B cell (primary cell): ENCODE data around the gene RPL39L. TPM values are rescaled to one million over a fixed set of nuclear protein-coding genes. Genes with fewer than 3 reads are reported as not detected.

Source experiments
- ATAC-seq: fragments of 200-7000 bp; cut with Tn5 transposase; one replicate; pipeline ENCODE4 v1.10.0; 2021; ENCODE audit warnings: low read depth, mild to moderate bottlenecking, moderate number of reproducible peaks, moderate library complexity
- CTCF ChIA-PET: fragments of 350-600 bp; sonication (Branson Sonifier 250); formaldehyde crosslinking; loops from one replicate; lab custom pipeline; 2021; ENCODE audit warnings: antibody characterized with exemption, inconsistent platforms; lab: Charles Lee
- POLR2A ChIA-PET: fragments of 350-600 bp; sonication (Branson Sonifier 250); formaldehyde crosslinking; loops from one replicate; lab custom pipeline; 2021; ENCODE audit warnings: antibody characterized with exemption; lab: Charles Lee
- DNase-seq: peaks from one replicate; pipeline ENCODE4 v3.0.0; 2013
- H2AFZ ChIP-seq: 2 replicates; pipeline ENCODE4 v1.6.1; 2012; ENCODE audit warnings: mild to moderate bottlenecking, low read depth, low read length; ENCODE audit not compliant: insufficient read depth, poor library complexity, severe bottlenecking
- H3K27ac ChIP-seq, 2 donors: 1 replicate in 1 of 2; 2 replicates in 1 of 2; pipeline ENCODE4 v1.5.1; 2012 to 2013; ENCODE audit warnings: low read length in 2 of 2, mild to moderate bottlenecking in 2 of 2, moderate library complexity in 1 of 2
- H3K27me3 ChIP-seq, 4 experiments: fragments of 200-600 bp in 1 of 4; sonication (generic) in 1 of 4; replicated peaks in 1 of 4; 1 replicate in 2 of 4; 2 replicates in 2 of 4; pipeline versions ENCODE4 v1.6.1 to v1.7.0; 2013 to 2016; ENCODE audit warnings: low read length in 3 of 4, mild to moderate bottlenecking in 2 of 4, mixed read lengths in 1 of 4, moderate library complexity in 1 of 4; ENCODE audit not compliant: insufficient read depth in 4 of 4, control insufficient read depth in 3 of 4; ENCODE audit errors: control extremely low read depth in 1 of 4
- H3K36me3 ChIP-seq, 2 experiments: replicated peaks in 1 of 2; 1 replicate in 1 of 2; 2 replicates in 1 of 2; pipeline versions ENCODE4 v1.6.1 to v1.7.1; 2013; ENCODE audit warnings: low read length in 1 of 2; ENCODE audit not compliant: insufficient read depth in 2 of 2, control insufficient read depth in 1 of 2; ENCODE audit errors: control extremely low read depth in 1 of 2, extremely low read depth in 1 of 2
- H3K4me1 ChIP-seq, 2 donors: fragments of 200-600 bp in 1 of 2; sonication (generic) in 1 of 2; 1 replicate in 1 of 2; 2 replicates in 1 of 2; pipeline versions ENCODE4 v1.5.1 to v1.6.1; 2013 to 2017; ENCODE audit warnings: low read length in 2 of 2; ENCODE audit not compliant: control insufficient read depth in 2 of 2, insufficient read depth in 2 of 2
- H3K4me2 ChIP-seq: replicated peaks from 2 replicates; pipeline ENCODE3; 2012; ENCODE audit warnings: mild to moderate bottlenecking, low read depth, low read length; ENCODE audit not compliant: poor library complexity, severe bottlenecking
- H3K4me3 ChIP-seq, 5 experiments: fragments of 200-600 bp in 1 of 5; sonication (generic) in 1 of 5; 1 replicate in 3 of 5; 2 replicates in 2 of 5; pipeline versions ENCODE4 v1.5.1 to v1.7.0; 2011 to 2016; ENCODE audit warnings: low read length in 4 of 5, mild to moderate bottlenecking in 4 of 5, low read depth in 2 of 5, control low read depth in 1 of 5, moderate library complexity in 1 of 5; ENCODE audit not compliant: insufficient read depth in 1 of 5; ENCODE audit errors: control extremely low read depth in 1 of 5, extremely low read depth in 1 of 5
- H3K79me2 ChIP-seq: fragments of 200-600 bp; sonication (generic); one replicate; pipeline ENCODE4 v1.6.0; 2016; ENCODE audit warnings: low read length; ENCODE audit not compliant: control insufficient read depth, insufficient read depth
- H3K9ac ChIP-seq: fragments of 200-600 bp; sonication (generic); 2 replicates; pipeline ENCODE4 v1.6.1; 2017; ENCODE audit warnings: mild to moderate bottlenecking, low read length, moderate library complexity
- H3K9me3 ChIP-seq, 3 donors: one replicate each; pipeline versions ENCODE4 v1.6.1 to v1.7.1; 2013; ENCODE audit warnings: low read length in 2 of 3; ENCODE audit not compliant: control insufficient read depth in 2 of 3, insufficient read depth in 1 of 3; ENCODE audit errors: control extremely low read depth in 1 of 3
- H4K20me1 ChIP-seq: 2 replicates; pipeline ENCODE4 v1.6.0; 2012; ENCODE audit warnings: mild to moderate bottlenecking, low read length; ENCODE audit not compliant: insufficient read depth, control insufficient read depth, poor library complexity, severe bottlenecking
- H3K27ac Mint-ChIP-seq: one replicate; pipeline ENCODE4 v1.8.0; 2021; ENCODE audit warnings: mixed read lengths
- H3K27me3 Mint-ChIP-seq: one replicate; pipeline ENCODE4 v1.8.0; 2021; ENCODE audit warnings: mixed read lengths
- H3K4me1 Mint-ChIP-seq: one replicate; pipeline ENCODE4 v1.8.0; 2021; ENCODE audit warnings: mixed read lengths
- H3K4me3 Mint-ChIP-seq: one replicate; pipeline ENCODE4 v1.8.0; 2021; ENCODE audit warnings: mixed read lengths
- H3K9me3 Mint-ChIP-seq: one replicate; pipeline ENCODE4 v1.8.0; 2022; ENCODE audit warnings: mixed read lengths; ENCODE audit not compliant: insufficient read depth
- CTCF ChIP-seq: fragments of 200-600 bp; IDR thresholded peaks from one replicate; pipeline ENCODE4 v1.8.0; 2022; ENCODE audit warnings: antibody characterized with exemption, mild to moderate bottlenecking
- EZH2 ChIP-seq: IDR thresholded peaks from 2 replicates; pipeline ENCODE4 v1.6.1; 2012; ENCODE audit warnings: borderline replicate concordance, low read depth, mild to moderate bottlenecking, moderate library complexity, low read length; ENCODE audit not compliant: insufficient read depth, poor library complexity, severe bottlenecking
- WGBS: methylation state at CpG from one replicate; pipeline ENCODE4 v1.1.5; 2013; ENCODE audit warnings: missing lambda C conversion rate; ENCODE audit not compliant: insufficient coverage; 5-methylcytosine and 5-hydroxymethylcytosine counted together
- intact Hi-C: fragments of 100-400 bp; cut with micrococcal nuclease; formaldehyde crosslinking; loops from one replicate; pipeline ENCODE4 v1.10.0; 2022
- polyA plus RNA-seq: library from polyadenylated mRNA; depleted of rRNA; stranded (reverse); fragments of >200 nt; gene quantifications from 2 replicates; pipeline ENCODE4 v1.2.3, GENCODE V29; 2012
- total RNA-seq, 2 donors: library from RNA; stranded (reverse); fragments of 120-200 nt in 1 of 2; gene quantifications; 1 replicate in 1 of 2; 2 replicates in 1 of 2; pipeline versions ENCODE4 v1.2.3 to v1.2.4, GENCODE V29; 2013 to 2022

RPL39L gene
- total and polyA plus RNA-seq, 2 donors (not counting 1 experiment from before 2014, with no cell fraction given), result 3.1 to 4.5 TPM

DNA sequence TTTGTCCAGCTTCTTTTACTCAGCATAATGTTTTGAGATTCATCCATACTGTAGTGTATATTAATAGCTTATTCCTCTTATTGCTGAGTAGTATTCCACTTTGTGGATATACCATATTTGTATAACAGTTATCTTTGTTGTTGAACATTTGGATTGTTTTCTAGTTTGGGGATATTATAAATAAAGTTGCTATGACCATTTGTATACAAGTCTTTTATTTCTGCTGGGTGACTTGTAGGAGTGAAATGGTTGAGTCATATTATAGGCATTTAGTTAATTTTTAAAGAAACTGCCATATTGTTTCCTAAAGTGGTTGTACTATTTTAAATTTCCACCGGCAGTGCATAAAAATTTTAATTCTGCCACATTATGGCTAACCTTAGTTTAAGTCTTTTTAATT is 53.4 kb downstream of the RPL39L start:
- intact Hi-C loops, result no loop called here
- Histone ChIP-seq H3K4me2 (no peak overlapping the region), H3K27me3 (no peaks in the 10 kb centered on the region), H3K79me2 (no peaks in the 10 kb centered on the region), H2AFZ (no peak overlapping the region), H4K20me1 (no peaks in the 10 kb centered on the region), H3K9me3 (peaks cover 10 to 27% (median 16%) of the 10 kb centered on the region in 3 donors), H3K9ac (no peak overlapping the region), H3K4me3 (no peak overlapping the region), H3K4me1 (peaks cover 0 to 3% of the 10 kb centered on the region in 2 donors), H3K36me3 (no peaks in the 10 kb centered on the region), H3K27ac (no peak overlapping the region)
- WGBS, result no CpG with 5 or more reads among the region's 1 CpG
- Mint-ChIP-seq H3K27me3 (no peaks in the 10 kb centered on the region), H3K4me1 (peaks cover 12% of the 10 kb centered on the region), H3K9me3 (peaks cover 11% of the 10 kb centered on the region), H3K27ac (no peak overlapping the region), H3K4me3 (no peak overlapping the region)
- no peak for ATAC-seq
- DNase-seq, result no peak
- TF ChIP-seq EZH2, result no peak
- TF ChIP-seq CTCF, result no peak
- ChIA-PET CTCF (interaction anchor here (2.8 kb wide), 1 partner anchor 236 kb away, joined by 14 read pairs; no protein-coding TSS in a partner anchor), POLR2A (interaction anchor here (0.6 to 0.7 kb wide), 2 partner anchors 8 to 60 kb away, joined by 5 read pairs; no protein-coding TSS in a partner anchor)

- WGBS, result 100% methylated on average over 1 of the region's 5 CpGs
- Histone ChIP-seq H3K79me2 (no peaks in the 10 kb centered on the region), H3K4me1 (peaks cover 0 to 3% of the 10 kb centered on the region in 2 donors), H2AFZ (no peak overlapping the region), H3K27ac (no peak overlapping the region), H3K9ac (no peak overlapping the region), H3K36me3 (no peaks in the 10 kb centered on the region), H3K4me2 (no peak overlapping the region), H3K4me3 (no peak overlapping the region), H3K9me3 (peaks cover 9 to 27% (median 14%) of the 10 kb centered on the region in 3 donors), H3K27me3 (no peaks in the 10 kb centered on the region), H4K20me1 (no peaks in the 10 kb centered on the region)
- TF ChIP-seq EZH2, result no peak
- no peak for TF ChIP-seq CTCF
- peaks cover 11% of the 10 kb centered on the region for H3K9me3 Mint-ChIP-seq
- intact Hi-C loops, result no loop called here
- no peak overlapping the region for H3K27ac Mint-ChIP-seq
- peaks cover 12% of the 10 kb centered on the region for H3K4me1 Mint-ChIP-seq
- POLR2A ChIA-PET, result interaction anchor here (0.6 to 0.7 kb wide), 2 partner anchors 8 to 59 kb away, joined by 5 read pairs; no protein-coding TSS in a partner anchor
- DNase-seq, result no peak
- H3K4me3 Mint-ChIP-seq, result no peak overlapping the region
- ATAC-seq, result no peak
- CTCF ChIA-PET, result interaction anchor here (2.3 to 2.8 kb wide), 2 partner anchors 28 to 235 kb away, joined by 8 to 14 read pairs; no protein-coding TSS in a partner anchor
- H3K27me3 Mint-ChIP-seq, result no peaks in the 10 kb centered on the region
Observed at GRCh38 chr3:187085021-187085666, 54.2 kb downstream of the RPL39L start.
